DOHH2 (cell line): ENCODE data around the gene ZNF774.

Source experiments
- H3F3A ChIP-seq: fragments of 200-600 bp; sonication (generic), shearing (Covaris generic); 2 replicates; pipeline ENCODE4 v1.6.0; 2016; ENCODE audit warnings: antibody characterized with exemption, mild to moderate bottlenecking; ENCODE audit not compliant: control insufficient read depth, insufficient read depth
- H3K27ac ChIP-seq: fragments of 200-600 bp; sonication (generic); 2 replicates; pipeline ENCODE4 v1.5.1; 2014; ENCODE audit warnings: low read depth, mild to moderate bottlenecking, low read length, moderate library complexity
- H3K27me3 ChIP-seq: fragments of 200-600 bp; sonication (generic); 2 replicates; pipeline ENCODE4 v1.6.1; 2014; ENCODE audit warnings: mild to moderate bottlenecking, low read length, mixed read lengths; ENCODE audit not compliant: control insufficient read depth
- H3K36me3 ChIP-seq: fragments of 200-600 bp; sonication (generic); 2 replicates; pipeline ENCODE4 v1.6.1; 2014; ENCODE audit warnings: mild to moderate bottlenecking, low read length, moderate library complexity, mixed read lengths; ENCODE audit not compliant: control insufficient read depth
- H3K4me1 ChIP-seq: fragments of 200-600 bp; sonication (generic); 2 replicates; pipeline ENCODE4 v1.6.1; 2014; ENCODE audit warnings: mild to moderate bottlenecking, low read length, mixed read lengths; ENCODE audit not compliant: control insufficient read depth
- H3K4me2 ChIP-seq: fragments of 200-600 bp; sonication (generic); 2 replicates; pipeline ENCODE4 v1.6.0; 2014; ENCODE audit warnings: mild to moderate bottlenecking, low read length, moderate library complexity
- H3K4me3 ChIP-seq: fragments of 200-600 bp; sonication (generic); 2 replicates; pipeline ENCODE4 v1.5.1; 2014; ENCODE audit warnings: mild to moderate bottlenecking, low read length, mixed read lengths
- H3K79me2 ChIP-seq: fragments of 200-600 bp; sonication (generic); 2 replicates; pipeline ENCODE4 v1.6.1; 2014; ENCODE audit warnings: mild to moderate bottlenecking, low read length, mixed read lengths; ENCODE audit not compliant: control insufficient read depth
- H3K9me2 ChIP-seq: fragments of 200-600 bp; sonication (generic); replicated peaks from 2 replicates; pipeline ENCODE4 v1.6.1; 2014; ENCODE audit warnings: mild to moderate bottlenecking, low read length, mixed read lengths; ENCODE audit not compliant: control insufficient read depth
- H3K9me3 ChIP-seq: fragments of 200-600 bp; sonication (generic); 2 replicates; pipeline ENCODE4 v1.6.1; 2014; ENCODE audit warnings: antibody characterized with exemption, low read length, mixed read lengths; ENCODE audit not compliant: control insufficient read depth, insufficient read depth
- H4K20me1 ChIP-seq: fragments of 200-600 bp; sonication (generic); 2 replicates; pipeline ENCODE4 v1.6.0; 2014; ENCODE audit warnings: low read depth, mild to moderate bottlenecking, antibody characterized with exemption, low read length, moderate library complexity; ENCODE audit not compliant: control insufficient read depth, insufficient read depth
- CTCF ChIP-seq: fragments of 200-600 bp; sonication (generic); IDR thresholded peaks from one replicate; pipeline ENCODE4 v1.5.1; 2014; ENCODE audit warnings: antibody characterized with exemption, mild to moderate bottlenecking, low read depth, low read length; ENCODE audit not compliant: poor library complexity, severe bottlenecking
- EZH2phosphoT487 ChIP-seq: fragments of 200-600 bp; sonication (generic); IDR thresholded peaks from 2 replicates; pipeline ENCODE4 v1.6.1; 2017; ENCODE audit warnings: borderline replicate concordance, mild to moderate bottlenecking, antibody characterized with exemption, low read length, moderate library complexity, mixed read lengths

Gene ZNF774

GRCh38 chr15:90411176-90411575, 59.1 kb downstream of the ZNF774 start:
- Histone ChIP-seq H3K4me2 (no peak overlapping the region), H3K27me3 (no peaks in the 10 kb centered on the region), H3K9me3 (no peaks in the 10 kb centered on the region), H3F3A (no peaks in the 10 kb centered on the region), H3K27ac (no peak overlapping the region), H3K4me1 (peaks cover 14% of the 10 kb centered on the region), H3K36me3 (peaks cover 14% of the 10 kb centered on the region), H3K79me2 (peaks cover 80% of the 10 kb centered on the region), H4K20me1 (peaks cover 14% of the 10 kb centered on the region; the same call in 1 of the 2 replicates), H3K4me3 (no peak overlapping the region), H3K9me2 (no peaks in the 10 kb centered on the region)
- TF ChIP-seq EZH2phosphoT487 (no peak), CTCF (no peak)
